DOHH2 (cell line): ENCODE measurements around the gene COL11A2.
"Not testable (repeated sequence)": the region's sequence is repeated elsewhere in the genome, so short reads cannot be mapped to it uniquely, and the experiment has no call there.

Source experiments
- H3F3A ChIP-seq: fragments of 200-600 bp; sonication (generic), shearing (Covaris generic); 2 replicates; pipeline ENCODE4 v1.6.0; 2016; ENCODE audit warnings: antibody characterized with exemption, mild to moderate bottlenecking; ENCODE audit not compliant: control insufficient read depth, insufficient read depth
- H3K27ac ChIP-seq: fragments of 200-600 bp; sonication (generic); 2 replicates; pipeline ENCODE4 v1.5.1; 2014; ENCODE audit warnings: low read depth, mild to moderate bottlenecking, low read length, moderate library complexity
- H3K27me3 ChIP-seq: fragments of 200-600 bp; sonication (generic); 2 replicates; pipeline ENCODE4 v1.6.1; 2014; ENCODE audit warnings: mild to moderate bottlenecking, low read length, mixed read lengths; ENCODE audit not compliant: control insufficient read depth
- H3K36me3 ChIP-seq: fragments of 200-600 bp; sonication (generic); 2 replicates; pipeline ENCODE4 v1.6.1; 2014; ENCODE audit warnings: mild to moderate bottlenecking, low read length, moderate library complexity, mixed read lengths; ENCODE audit not compliant: control insufficient read depth
- H3K4me1 ChIP-seq: fragments of 200-600 bp; sonication (generic); 2 replicates; pipeline ENCODE4 v1.6.1; 2014; ENCODE audit warnings: mild to moderate bottlenecking, low read length, mixed read lengths; ENCODE audit not compliant: control insufficient read depth
- H3K4me2 ChIP-seq: fragments of 200-600 bp; sonication (generic); 2 replicates; pipeline ENCODE4 v1.6.0; 2014; ENCODE audit warnings: mild to moderate bottlenecking, low read length, moderate library complexity
- H3K4me3 ChIP-seq: fragments of 200-600 bp; sonication (generic); 2 replicates; pipeline ENCODE4 v1.5.1; 2014; ENCODE audit warnings: mild to moderate bottlenecking, low read length, mixed read lengths
- H3K79me2 ChIP-seq: fragments of 200-600 bp; sonication (generic); 2 replicates; pipeline ENCODE4 v1.6.1; 2014; ENCODE audit warnings: mild to moderate bottlenecking, low read length, mixed read lengths; ENCODE audit not compliant: control insufficient read depth
- H3K9me2 ChIP-seq: fragments of 200-600 bp; sonication (generic); replicated peaks from 2 replicates; pipeline ENCODE4 v1.6.1; 2014; ENCODE audit warnings: mild to moderate bottlenecking, low read length, mixed read lengths; ENCODE audit not compliant: control insufficient read depth
- H3K9me3 ChIP-seq: fragments of 200-600 bp; sonication (generic); 2 replicates; pipeline ENCODE4 v1.6.1; 2014; ENCODE audit warnings: antibody characterized with exemption, low read length, mixed read lengths; ENCODE audit not compliant: control insufficient read depth, insufficient read depth
- H4K20me1 ChIP-seq: fragments of 200-600 bp; sonication (generic); 2 replicates; pipeline ENCODE4 v1.6.0; 2014; ENCODE audit warnings: low read depth, mild to moderate bottlenecking, antibody characterized with exemption, low read length, moderate library complexity; ENCODE audit not compliant: control insufficient read depth, insufficient read depth
- EZH2phosphoT487 ChIP-seq: fragments of 200-600 bp; sonication (generic); IDR thresholded peaks from 2 replicates; pipeline ENCODE4 v1.6.1; 2017; ENCODE audit warnings: borderline replicate concordance, mild to moderate bottlenecking, antibody characterized with exemption, low read length, moderate library complexity, mixed read lengths
- TF ChIP-seq, protein P1 (sequence below): fragments of 200-600 bp; sonication (generic); IDR thresholded peaks from one replicate; pipeline ENCODE4 v1.5.1; 2014; ENCODE audit warnings: antibody characterized with exemption, mild to moderate bottlenecking, low read depth, low read length; ENCODE audit not compliant: poor library complexity, severe bottlenecking

COL11A2 gene

DNA sequence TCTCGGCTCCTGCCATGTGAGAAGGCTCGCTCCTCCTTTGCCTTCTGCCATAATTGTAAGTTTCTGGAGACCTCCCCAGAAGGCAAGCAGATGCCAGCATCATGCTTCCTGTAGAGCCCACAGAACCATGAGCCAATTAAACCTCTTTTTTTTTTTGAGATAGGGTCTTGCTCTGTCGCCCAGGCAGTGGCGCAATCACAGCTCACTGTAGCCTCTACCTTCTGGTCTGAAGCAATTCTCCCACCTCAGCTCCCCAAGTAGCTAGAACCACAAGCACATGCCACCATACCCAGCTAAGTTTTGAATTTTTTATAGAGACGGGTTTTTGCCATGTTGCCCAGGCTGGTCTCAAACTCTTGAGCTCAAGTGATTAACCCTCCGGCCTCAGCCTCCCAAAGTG, 44.6 kb upstream of the COL11A2 start:
- Histone ChIP-seq H3K4me2 (no peak overlapping the region), H3K9me2 (no peaks in the 10 kb centered on the region), H3K9me3 (no peaks in the 10 kb centered on the region), H3F3A (no peaks in the 10 kb centered on the region), H3K27ac (no peak overlapping the region), H4K20me1 (no peaks in the 10 kb centered on the region), H3K27me3 (peaks cover 37% of the 10 kb centered on the region), H3K36me3 (no peaks in the 10 kb centered on the region), H3K4me3 (no peak overlapping the region), H3K79me2 (no peaks in the 10 kb centered on the region), H3K4me1 (no peaks in the 10 kb centered on the region)
- TF ChIP-seq, protein P1, sequence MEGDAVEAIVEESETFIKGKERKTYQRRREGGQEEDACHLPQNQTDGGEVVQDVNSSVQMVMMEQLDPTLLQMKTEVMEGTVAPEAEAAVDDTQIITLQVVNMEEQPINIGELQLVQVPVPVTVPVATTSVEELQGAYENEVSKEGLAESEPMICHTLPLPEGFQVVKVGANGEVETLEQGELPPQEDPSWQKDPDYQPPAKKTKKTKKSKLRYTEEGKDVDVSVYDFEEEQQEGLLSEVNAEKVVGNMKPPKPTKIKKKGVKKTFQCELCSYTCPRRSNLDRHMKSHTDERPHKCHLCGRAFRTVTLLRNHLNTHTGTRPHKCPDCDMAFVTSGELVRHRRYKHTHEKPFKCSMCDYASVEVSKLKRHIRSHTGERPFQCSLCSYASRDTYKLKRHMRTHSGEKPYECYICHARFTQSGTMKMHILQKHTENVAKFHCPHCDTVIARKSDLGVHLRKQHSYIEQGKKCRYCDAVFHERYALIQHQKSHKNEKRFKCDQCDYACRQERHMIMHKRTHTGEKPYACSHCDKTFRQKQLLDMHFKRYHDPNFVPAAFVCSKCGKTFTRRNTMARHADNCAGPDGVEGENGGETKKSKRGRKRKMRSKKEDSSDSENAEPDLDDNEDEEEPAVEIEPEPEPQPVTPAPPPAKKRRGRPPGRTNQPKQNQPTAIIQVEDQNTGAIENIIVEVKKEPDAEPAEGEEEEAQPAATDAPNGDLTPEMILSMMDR = no peak
- no peak for TF ChIP-seq EZH2phosphoT487

DNA sequence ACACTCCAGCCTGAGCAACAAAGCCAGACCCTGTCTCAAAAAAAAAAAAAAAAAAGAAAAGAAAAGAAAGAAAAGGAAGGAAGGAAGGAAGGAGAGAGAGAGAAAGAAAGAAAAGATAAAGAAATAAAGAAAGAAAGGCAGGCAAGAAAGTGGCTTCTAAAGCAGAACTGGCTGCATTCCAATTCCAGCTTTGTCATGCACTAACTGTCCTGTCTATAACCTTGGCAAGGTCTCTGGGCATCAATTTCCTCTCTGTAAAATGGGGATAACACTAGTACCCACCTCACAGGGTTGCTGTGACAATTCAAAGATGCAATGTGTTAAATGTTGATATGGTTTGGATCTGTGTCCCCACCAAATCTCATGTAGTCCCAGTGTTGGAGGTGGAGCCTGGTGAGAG, 44.1 kb upstream of the COL11A2 start:
- Histone ChIP-seq H3K27me3 (peaks cover 38% of the 10 kb centered on the region), H3K9me2 (no peaks in the 10 kb centered on the region), H3F3A (no peaks in the 10 kb centered on the region), H3K27ac (no peak overlapping the region), H3K36me3 (no peaks in the 10 kb centered on the region), H3K79me2 (no peaks in the 10 kb centered on the region), H4K20me1 (no peaks in the 10 kb centered on the region), H3K9me3 (no peaks in the 10 kb centered on the region), H3K4me3 (no peak overlapping the region), H3K4me2 (no peak overlapping the region), H3K4me1 (no peaks in the 10 kb centered on the region)
- TF ChIP-seq, protein P1 = no peak

DNA sequence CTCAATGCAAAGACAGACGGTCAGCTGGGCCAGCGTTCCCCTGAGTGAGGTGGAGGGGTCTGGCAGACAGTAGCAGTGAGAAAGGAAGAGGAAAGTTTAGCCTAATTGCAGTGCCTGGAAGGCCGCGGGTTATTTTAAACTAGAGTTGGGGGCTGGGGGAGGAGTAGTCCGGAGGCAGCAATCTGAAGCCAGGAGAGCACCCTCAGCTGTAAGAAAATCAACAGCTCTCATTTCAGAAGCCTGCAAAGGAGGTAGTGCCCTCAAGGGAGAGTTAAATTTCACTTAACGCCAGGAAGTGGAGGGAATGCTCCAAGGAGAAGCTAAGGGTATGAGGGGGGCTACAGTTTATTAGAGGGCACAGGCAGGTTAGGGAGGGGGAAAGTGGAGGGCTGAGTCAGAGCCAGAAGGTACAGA, 43.0 kb upstream of the COL11A2 start:
- H3K36me3 ChIP-seq = no peaks in the 10 kb centered on the region
- H3K27ac ChIP-seq = no peak overlapping the region
- H3F3A ChIP-seq = no peaks in the 10 kb centered on the region
- H3K4me1 ChIP-seq = no peaks in the 10 kb centered on the region
- no peaks in the 10 kb centered on the region for H3K9me2 ChIP-seq
- peaks cover 42% of the 10 kb centered on the region for H3K27me3 ChIP-seq
- no peak for TF ChIP-seq EZH2phosphoT487
- TF ChIP-seq, protein P1 = no peak
- no peaks in the 10 kb centered on the region for H3K79me2 ChIP-seq
- no peak overlapping the region for H3K4me2 ChIP-seq
- no peak overlapping the region for H3K4me3 ChIP-seq
- H4K20me1 ChIP-seq = no peaks in the 10 kb centered on the region
- H3K9me3 ChIP-seq = no peaks in the 10 kb centered on the region

DNA sequence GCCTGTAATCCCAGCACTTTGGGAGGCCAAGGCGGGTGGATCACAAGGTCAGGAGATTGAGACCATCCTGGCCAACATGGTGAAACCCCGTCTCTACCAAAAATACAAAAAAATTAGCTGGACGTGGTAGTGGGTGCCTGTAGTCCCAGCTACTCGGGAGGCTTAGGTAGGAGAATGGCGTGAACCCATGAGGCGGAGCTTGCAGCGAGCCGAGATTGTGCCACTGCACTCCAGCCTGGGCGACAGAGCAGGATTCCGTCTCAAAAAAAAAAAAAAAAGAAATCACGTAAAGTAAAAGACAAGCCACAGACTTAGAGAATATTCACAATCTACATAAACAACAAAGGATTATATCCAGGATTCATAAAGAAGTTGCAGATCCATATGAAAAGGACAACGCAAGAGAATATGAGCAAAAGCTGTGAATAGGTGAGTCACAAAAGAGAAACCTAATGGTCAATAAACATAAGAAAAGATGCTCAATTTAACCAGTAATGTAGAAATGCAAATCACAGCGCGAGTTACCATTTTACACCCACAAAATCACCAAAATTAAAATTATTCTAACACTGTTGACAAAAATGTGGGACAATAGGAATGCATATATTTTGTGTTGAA, 34.3 kb upstream of the COL11A2 start:
- H3K27me3 ChIP-seq = peaks cover 30% of the 10 kb centered on the region
- H3K9me3 ChIP-seq, H3K79me2 ChIP-seq, H3K4me3 ChIP-seq, H3K9me2 ChIP-seq, H3F3A ChIP-seq, H3K36me3 ChIP-seq, H3K4me1 ChIP-seq, H4K20me1 ChIP-seq, H3K4me2 ChIP-seq, H3K27ac ChIP-seq: not testable (repeated sequence)
